ENCODE data around the gene NOTCH3.

Gene NOTCH3

GRCh38 chr19:15225760-15226159, 25.0 kb upstream of the NOTCH3 start:
- no peak overlapping the region for H3K4me3 ChIP-seq

GRCh38 chr19:15223649-15224361, 23.0 kb upstream of the NOTCH3 start:
- Histone ChIP-seq H3K27ac (no peak overlapping the region), H3K9ac (ENCODE audit: insufficient read length) (no peak overlapping the region), H3K4me3 (peak overlapping the region; percentile 75), H3K9me3 (ENCODE audit: low read depth, low read length) (no peaks in the 10 kb centered on the region), H3K36me3 (ENCODE audit: insufficient read depth, low read length) (no peaks in the 10 kb centered on the region)
- no peak for DNase-seq (ENCODE audit: low read depth, low spot score)
- TF ChIP-seq FOXP2 (optimal IDR thresholded peaks at IDR 0.05; ENCODE audit: control extremely low read depth, extremely low read length, insufficient read depth): no peak
- TF ChIP-seq POLR2AphosphoS5 (IDR thresholded peaks at IDR 0.05; ENCODE audit: borderline replicate concordance, low read depth, low read length): no peak
- TF ChIP-seq EZH2 (IDR thresholded peaks at IDR 0.05): no peak

More at GRCh38 chr19:15225760-15226159, 25.0 kb upstream of the NOTCH3 start:
- DNase-seq (ENCODE audit: low read depth, low spot score): no peak
- Histone ChIP-seq H3K9ac (ENCODE audit: insufficient read length) (no peak overlapping the region), H3K36me3 (ENCODE audit: insufficient read depth, low read length) (no peaks in the 10 kb centered on the region), H3K27ac (no peak overlapping the region), H3K9me3 (ENCODE audit: low read depth, low read length) (no peaks in the 10 kb centered on the region)
- TF ChIP-seq FOXP2 (optimal IDR thresholded peaks at IDR 0.05; ENCODE audit: control extremely low read depth, extremely low read length, insufficient read depth) (no peak), POLR2AphosphoS5 (IDR thresholded peaks at IDR 0.05; ENCODE audit: borderline replicate concordance, low read depth, low read length) (no peak), EZH2 (IDR thresholded peaks at IDR 0.05) (no peak)

DNA sequence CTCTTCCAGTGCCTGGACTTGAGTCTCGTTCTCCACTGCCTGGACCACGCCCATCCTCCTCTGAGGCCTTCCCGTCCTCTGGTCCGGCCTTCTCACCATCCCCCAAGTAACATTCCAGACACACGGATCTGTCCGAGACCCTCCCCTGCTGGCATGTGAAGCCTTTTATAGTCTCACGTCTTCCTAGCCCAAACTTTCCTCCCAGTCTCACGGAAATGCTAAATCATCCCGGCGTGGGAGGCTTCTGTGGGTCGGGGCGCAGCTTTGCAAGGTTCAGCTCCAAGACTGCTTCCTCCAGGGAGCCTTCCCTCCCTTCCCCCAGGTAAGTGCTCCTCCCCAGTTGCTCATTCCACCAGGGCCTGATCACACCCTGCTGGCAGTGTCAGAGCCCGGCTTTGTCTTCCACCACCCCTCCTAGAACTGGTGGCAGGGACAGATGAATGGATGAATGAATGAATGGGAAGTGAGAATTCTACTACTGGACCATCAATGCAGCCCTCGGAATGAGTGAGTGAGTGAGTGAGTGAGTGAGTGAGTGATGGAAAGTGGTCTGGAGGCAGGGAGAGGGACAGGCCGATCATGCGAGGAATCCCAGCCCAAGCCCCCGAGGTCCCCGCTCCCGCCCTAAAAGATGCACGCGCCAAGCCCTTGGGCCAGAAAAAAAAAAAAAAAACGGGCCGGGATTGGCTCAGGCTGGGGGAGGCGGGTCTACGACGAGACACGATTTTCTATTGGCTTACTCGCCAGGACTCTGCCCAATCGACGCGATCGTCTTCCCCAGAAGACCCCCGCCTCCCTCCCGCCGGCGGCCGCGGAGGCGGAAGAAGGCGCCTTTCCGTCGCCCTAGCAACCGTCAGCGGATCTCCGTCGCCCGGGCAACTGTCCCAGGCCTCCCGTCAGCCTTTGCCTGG, 22.2 kb upstream of the NOTCH3 start:
- H3K36me3 ChIP-seq (ENCODE audit: insufficient read depth, low read length): no peaks in the 10 kb centered on the region
- peak; percentile 56 for DNase-seq (ENCODE audit: low read depth, low spot score)
- no peak for TF ChIP-seq FOXP2 (optimal IDR thresholded peaks at IDR 0.05; ENCODE audit: control extremely low read depth, extremely low read length, insufficient read depth)
- peak; percentile 13; the same call in 1 of the 2 replicates for TF ChIP-seq POLR2AphosphoS5 (IDR thresholded peaks at IDR 0.05; ENCODE audit: borderline replicate concordance, low read depth, low read length)
- H3K27ac ChIP-seq: no peak overlapping the region
- no peaks in the 10 kb centered on the region for H3K9me3 ChIP-seq (ENCODE audit: low read depth, low read length)
- no peak overlapping the region for H3K9ac ChIP-seq (ENCODE audit: insufficient read length)
- peak overlapping the region; percentile 75 for H3K4me3 ChIP-seq

GRCh38 chr19:15220833-15221232, 20.0 kb upstream of the NOTCH3 start:
- TF ChIP-seq POLR2AphosphoS5 (IDR thresholded peaks at IDR 0.05; ENCODE audit: borderline replicate concordance, low read depth, low read length) (no peak), EZH2 (IDR thresholded peaks at IDR 0.05) (no peak), FOXP2 (optimal IDR thresholded peaks at IDR 0.05; ENCODE audit: control extremely low read depth, extremely low read length, insufficient read depth) (no peak)
- no peaks in the 10 kb centered on the region for H3K9me3 ChIP-seq (ENCODE audit: low read depth, low read length)
- H3K9ac ChIP-seq (ENCODE audit: insufficient read length): no peak overlapping the region
- no peak overlapping the region for H3K27ac ChIP-seq
- no peaks in the 10 kb centered on the region for H3K36me3 ChIP-seq (ENCODE audit: insufficient read depth, low read length)
- no peak overlapping the region for H3K4me3 ChIP-seq
- no peak for DNase-seq (ENCODE audit: low read depth, low spot score)

- no peak for DNase-seq (ENCODE audit: low read depth, low spot score)
- Histone ChIP-seq H3K4me3 (no peak overlapping the region), H3K9me3 (ENCODE audit: low read depth, low read length) (no peaks in the 10 kb centered on the region), H3K27ac (no peak overlapping the region), H3K9ac (ENCODE audit: insufficient read length) (no peak overlapping the region), H3K36me3 (ENCODE audit: insufficient read depth, low read length) (no peaks in the 10 kb centered on the region)
- TF ChIP-seq EZH2 (IDR thresholded peaks at IDR 0.05) (no peak), FOXP2 (optimal IDR thresholded peaks at IDR 0.05; ENCODE audit: control extremely low read depth, extremely low read length, insufficient read depth) (no peak), POLR2AphosphoS5 (IDR thresholded peaks at IDR 0.05; ENCODE audit: borderline replicate concordance, low read depth, low read length) (no peak)
Measured at GRCh38 chr19:15218501-15218900, 17.7 kb upstream of the NOTCH3 start.

DNA sequence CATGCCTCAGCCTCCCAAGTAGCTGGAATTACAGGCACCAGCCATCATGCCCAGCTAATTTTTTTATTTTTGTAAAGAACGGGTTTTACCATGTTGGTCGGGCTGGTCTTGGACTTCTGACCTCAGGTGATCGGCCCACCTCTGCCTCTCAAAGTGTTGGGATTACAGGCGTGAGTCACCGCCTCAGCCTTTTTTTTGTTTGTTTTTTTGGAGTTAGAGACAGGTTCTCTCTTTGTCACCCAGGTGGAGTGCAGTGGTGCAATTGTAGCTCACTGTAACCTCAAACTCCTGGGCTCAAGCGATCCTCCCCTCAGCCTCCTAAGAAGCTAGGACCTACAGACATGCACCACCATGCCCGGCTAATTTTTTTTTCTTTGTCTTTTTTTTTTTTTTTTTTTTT, 15.6 kb upstream of the NOTCH3 start:
- DNase-seq (ENCODE audit: low read depth, low spot score): no peak
- H3K36me3 ChIP-seq (ENCODE audit: insufficient read depth, low read length): no peaks in the 10 kb centered on the region
- no peak for TF ChIP-seq FOXP2 (optimal IDR thresholded peaks at IDR 0.05; ENCODE audit: control extremely low read depth, extremely low read length, insufficient read depth)
- TF ChIP-seq POLR2AphosphoS5 (IDR thresholded peaks at IDR 0.05; ENCODE audit: borderline replicate concordance, low read depth, low read length): no peak
- TF ChIP-seq EZH2 (IDR thresholded peaks at IDR 0.05): no peak
- no peak overlapping the region for H3K4me3 ChIP-seq
- H3K27ac ChIP-seq: no peak overlapping the region
- H3K9ac ChIP-seq (ENCODE audit: insufficient read length): no peak overlapping the region
- no peaks in the 10 kb centered on the region for H3K9me3 ChIP-seq (ENCODE audit: low read depth, low read length)

GRCh38 chr19:15213715-15214381, 13.1 kb upstream of the NOTCH3 start:
- no peak overlapping the region for H3K9ac ChIP-seq (ENCODE audit: insufficient read length)
- TF ChIP-seq FOXP2 (optimal IDR thresholded peaks at IDR 0.05; ENCODE audit: control extremely low read depth, extremely low read length, insufficient read depth): no peak
- no peak for TF ChIP-seq POLR2AphosphoS5 (IDR thresholded peaks at IDR 0.05; ENCODE audit: borderline replicate concordance, low read depth, low read length)
- no peak for TF ChIP-seq EZH2 (IDR thresholded peaks at IDR 0.05)
- H3K9me3 ChIP-seq (ENCODE audit: low read depth, low read length): no peaks in the 10 kb centered on the region
- H3K27ac ChIP-seq: no peak overlapping the region
- DNase-seq (ENCODE audit: low read depth, low spot score): no peak
- H3K36me3 ChIP-seq (ENCODE audit: insufficient read depth, low read length): no peaks in the 10 kb centered on the region
- H3K4me3 ChIP-seq: no peak overlapping the region

GRCh38 chr19:15212711-15213110, 11.9 kb upstream of the NOTCH3 start:
- Histone ChIP-seq H3K36me3 (ENCODE audit: insufficient read depth, low read length) (no peaks in the 10 kb centered on the region), H3K27ac (no peak overlapping the region), H3K9ac (ENCODE audit: insufficient read length) (no peak overlapping the region), H3K4me3 (no peak overlapping the region), H3K9me3 (ENCODE audit: low read depth, low read length) (no peaks in the 10 kb centered on the region)
- DNase-seq (ENCODE audit: low read depth, low spot score): no peak
- TF ChIP-seq POLR2AphosphoS5 (IDR thresholded peaks at IDR 0.05; ENCODE audit: borderline replicate concordance, low read depth, low read length) (no peak), FOXP2 (optimal IDR thresholded peaks at IDR 0.05; ENCODE audit: control extremely low read depth, extremely low read length, insufficient read depth) (no peak)

Measured in SK-N-MC (cell line).